H1 (cell line): ENCODE results near the gene KCNA2.

Experiments
- EGR1 ChIP-seq: IDR thresholded peaks from 2 replicates; pipeline ENCODE4 v1.6.1; 2011; ENCODE audit warnings: low read depth, low read length, borderline replicate concordance
- HDAC6 ChIP-seq: IDR thresholded peaks from one replicate; pipeline ENCODE4 v1.7.1; 2012; ENCODE audit warnings: low read depth, mild to moderate bottlenecking, inconsistent platforms, low read length, moderate library complexity
- JUN ChIP-seq: IDR thresholded peaks from 2 replicates; pipeline ENCODE4 v1.6.1; 2011; ENCODE audit warnings: low read depth, mild to moderate bottlenecking, improper control_type of control experiment, low read length
- POLR2A ChIP-seq, 2 experiments: IDR thresholded peaks; 1 replicate in 1 of 2; 2 replicates in 1 of 2; pipeline ENCODE4 v1.6.1; 2011; ENCODE audit warnings: low read depth in 2 of 2, low read length in 2 of 2, mild to moderate bottlenecking in 2 of 2; ENCODE audit errors: control extremely low read depth in 1 of 2
- POLR2AphosphoS5 ChIP-seq: IDR thresholded peaks from 2 replicates; pipeline ENCODE4 v1.6.1; 2011; ENCODE audit warnings: low read depth, low read length
- SIN3A ChIP-seq, 2 experiments: IDR thresholded peaks in 1 of 2; conservative IDR thresholded peaks in 1 of 2; 2 replicates each; pipeline ENCODE4 v1.6.1; 2011 to 2012; ENCODE audit warnings: low read length in 2 of 2, improper control_type of control experiment in 1 of 2, low read depth in 1 of 2, mild to moderate bottlenecking in 1 of 2
- SUZ12 ChIP-seq: fragments of 200-600 bp; sonication (generic); IDR thresholded peaks from 2 replicates; pipeline ENCODE4 v1.6.1; 2012; ENCODE audit warnings: mild to moderate bottlenecking, inconsistent platforms, low read length, moderate library complexity, mixed read lengths
- TAF1 ChIP-seq: IDR thresholded peaks from 2 replicates; pipeline ENCODE4 v1.6.1; 2011; ENCODE audit warnings: mild to moderate bottlenecking, low read depth, low read length
- TBP ChIP-seq: IDR thresholded peaks from 2 replicates; pipeline ENCODE4 v1.6.1; 2011; ENCODE audit warnings: low read depth, low read length, improper control_type of control experiment
- ZNF274 ChIP-seq: IDR thresholded peaks from 2 replicates; pipeline ENCODE4 v1.7.0; 2012; ENCODE audit warnings: low read length, borderline replicate concordance; ENCODE audit errors: extremely low read depth
- TF ChIP-seq, protein P1 (sequence below), 3 experiments: IDR thresholded peaks; 1 replicate in 2 of 3; 2 replicates in 1 of 3; pipeline versions ENCODE4 v1.5.1 to v1.6.1; 2011; ENCODE audit warnings: low read length in 3 of 3, mild to moderate bottlenecking in 3 of 3, inconsistent platforms in 2 of 3, low read depth in 1 of 3, moderate library complexity in 1 of 3; ENCODE audit not compliant: insufficient read depth in 1 of 3; ENCODE audit errors: control extremely low read depth in 1 of 3

- no peak for TF ChIP-seq TBP
- TF ChIP-seq, protein P1, sequence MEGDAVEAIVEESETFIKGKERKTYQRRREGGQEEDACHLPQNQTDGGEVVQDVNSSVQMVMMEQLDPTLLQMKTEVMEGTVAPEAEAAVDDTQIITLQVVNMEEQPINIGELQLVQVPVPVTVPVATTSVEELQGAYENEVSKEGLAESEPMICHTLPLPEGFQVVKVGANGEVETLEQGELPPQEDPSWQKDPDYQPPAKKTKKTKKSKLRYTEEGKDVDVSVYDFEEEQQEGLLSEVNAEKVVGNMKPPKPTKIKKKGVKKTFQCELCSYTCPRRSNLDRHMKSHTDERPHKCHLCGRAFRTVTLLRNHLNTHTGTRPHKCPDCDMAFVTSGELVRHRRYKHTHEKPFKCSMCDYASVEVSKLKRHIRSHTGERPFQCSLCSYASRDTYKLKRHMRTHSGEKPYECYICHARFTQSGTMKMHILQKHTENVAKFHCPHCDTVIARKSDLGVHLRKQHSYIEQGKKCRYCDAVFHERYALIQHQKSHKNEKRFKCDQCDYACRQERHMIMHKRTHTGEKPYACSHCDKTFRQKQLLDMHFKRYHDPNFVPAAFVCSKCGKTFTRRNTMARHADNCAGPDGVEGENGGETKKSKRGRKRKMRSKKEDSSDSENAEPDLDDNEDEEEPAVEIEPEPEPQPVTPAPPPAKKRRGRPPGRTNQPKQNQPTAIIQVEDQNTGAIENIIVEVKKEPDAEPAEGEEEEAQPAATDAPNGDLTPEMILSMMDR (IDR thresholded peaks at IDR 0.05; ENCODE audit: control extremely low read depth in 1 of 3, insufficient read depth in 1 of 3, low read depth in 1 of 3, low read length in 3 of 3), result peak; percentile 85 to 93 (median 88)
- TF ChIP-seq POLR2AphosphoS5, result no peak
- TF ChIP-seq POLR2A (IDR thresholded peaks at IDR 0.05; ENCODE audit: control extremely low read depth in 1 of 2, low read depth in 2 of 2, low read length in 2 of 2), result no peak
- no peak for TF ChIP-seq ZNF274
- TF ChIP-seq SIN3A (conservative IDR thresholded peaks at IDR 0.05 in 1 of 2, IDR thresholded peaks at IDR 0.05 in 1 of 2; ENCODE audit: low read depth in 1 of 2, low read length in 2 of 2), result no peak
- no peak for TF ChIP-seq JUN
- no peak for TF ChIP-seq TAF1
- TF ChIP-seq EGR1, result no peak
- TF ChIP-seq HDAC6, result no peak
- no peak for TF ChIP-seq SUZ12
Measured at GRCh38 chr1:110630839-110631663, 24.9 kb upstream of the KCNA2 start.
